RWPE2 (cell line): Measurements from ENCODE around the gene CHAC2.

ENCODE experiments used
- ATAC-seq: fragments of 200-7000 bp; cut with Tn5 transposase; 3 replicates; pipeline ENCODE4 v1.9.1; 2021; ENCODE audit warnings: low read depth
- DNase-seq: peaks from one replicate; pipeline ENCODE4 v3.0.0-alpha.2; 2020; ENCODE audit warnings: low spot score
- H3K27ac ChIP-seq: fragments of 450-650 bp; 2 replicates; pipeline ENCODE4 v1.5.1; 2017; ENCODE audit warnings: mild to moderate bottlenecking; ENCODE audit not compliant: poor library complexity, severe bottlenecking
- H3K27me3 ChIP-seq: fragments of 250-450 bp; sonication (Bioruptor Pico); 2 replicates; pipeline ENCODE4 v1.5.1; 2021; ENCODE audit warnings: mild to moderate bottlenecking, moderate library complexity; ENCODE audit not compliant: insufficient read depth, poor library complexity, severe bottlenecking
- H3K36me3 ChIP-seq: fragments of 250-450 bp; sonication (Bioruptor Pico); 2 replicates; pipeline ENCODE4 v1.5.1; 2020; ENCODE audit warnings: low read depth, mild to moderate bottlenecking, moderate library complexity
- H3K4me1 ChIP-seq: fragments of 250-450 bp; sonication (Bioruptor Pico); 2 replicates; pipeline ENCODE4 v1.5.1; 2021; ENCODE audit warnings: mild to moderate bottlenecking, moderate library complexity; ENCODE audit not compliant: insufficient read depth, poor library complexity, severe bottlenecking
- H3K4me3 ChIP-seq: fragments of 250-450 bp; sonication (Bioruptor Pico); 2 replicates; pipeline ENCODE4 v1.5.1; 2021; ENCODE audit warnings: mild to moderate bottlenecking, moderate library complexity; ENCODE audit not compliant: severe bottlenecking
- H3K9me3 ChIP-seq: fragments of 250-450 bp; sonication (Bioruptor Pico); 2 replicates; pipeline ENCODE4 v1.5.1; 2021; ENCODE audit warnings: mild to moderate bottlenecking, moderate library complexity; ENCODE audit not compliant: severe bottlenecking
- TF ChIP-seq, protein P1 (sequence below): fragments of 450-650 bp; IDR thresholded peaks from one replicate; pipeline ENCODE4 v1.5.1; 2017; ENCODE audit warnings: mild to moderate bottlenecking, moderate library complexity; ENCODE audit not compliant: poor library complexity, severe bottlenecking

The CHAC2 gene

GRCh38 chr2:53729143-53729762 lies 38.4 kb upstream of the CHAC2 start:
- Histone ChIP-seq H3K27ac (no peak overlapping the region), H3K9me3 (no peaks in the 10 kb centered on the region), H3K4me3 (no peak overlapping the region), H3K36me3 (peaks cover 4% of the 10 kb centered on the region; the same call in 1 of the 2 replicates), H3K4me1 (no peaks in the 10 kb centered on the region), H3K27me3 (no peaks in the 10 kb centered on the region)
- DNase-seq (no peak), ATAC-seq (no peak)
- TF ChIP-seq, protein P1, sequence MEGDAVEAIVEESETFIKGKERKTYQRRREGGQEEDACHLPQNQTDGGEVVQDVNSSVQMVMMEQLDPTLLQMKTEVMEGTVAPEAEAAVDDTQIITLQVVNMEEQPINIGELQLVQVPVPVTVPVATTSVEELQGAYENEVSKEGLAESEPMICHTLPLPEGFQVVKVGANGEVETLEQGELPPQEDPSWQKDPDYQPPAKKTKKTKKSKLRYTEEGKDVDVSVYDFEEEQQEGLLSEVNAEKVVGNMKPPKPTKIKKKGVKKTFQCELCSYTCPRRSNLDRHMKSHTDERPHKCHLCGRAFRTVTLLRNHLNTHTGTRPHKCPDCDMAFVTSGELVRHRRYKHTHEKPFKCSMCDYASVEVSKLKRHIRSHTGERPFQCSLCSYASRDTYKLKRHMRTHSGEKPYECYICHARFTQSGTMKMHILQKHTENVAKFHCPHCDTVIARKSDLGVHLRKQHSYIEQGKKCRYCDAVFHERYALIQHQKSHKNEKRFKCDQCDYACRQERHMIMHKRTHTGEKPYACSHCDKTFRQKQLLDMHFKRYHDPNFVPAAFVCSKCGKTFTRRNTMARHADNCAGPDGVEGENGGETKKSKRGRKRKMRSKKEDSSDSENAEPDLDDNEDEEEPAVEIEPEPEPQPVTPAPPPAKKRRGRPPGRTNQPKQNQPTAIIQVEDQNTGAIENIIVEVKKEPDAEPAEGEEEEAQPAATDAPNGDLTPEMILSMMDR = no peak

DNA sequence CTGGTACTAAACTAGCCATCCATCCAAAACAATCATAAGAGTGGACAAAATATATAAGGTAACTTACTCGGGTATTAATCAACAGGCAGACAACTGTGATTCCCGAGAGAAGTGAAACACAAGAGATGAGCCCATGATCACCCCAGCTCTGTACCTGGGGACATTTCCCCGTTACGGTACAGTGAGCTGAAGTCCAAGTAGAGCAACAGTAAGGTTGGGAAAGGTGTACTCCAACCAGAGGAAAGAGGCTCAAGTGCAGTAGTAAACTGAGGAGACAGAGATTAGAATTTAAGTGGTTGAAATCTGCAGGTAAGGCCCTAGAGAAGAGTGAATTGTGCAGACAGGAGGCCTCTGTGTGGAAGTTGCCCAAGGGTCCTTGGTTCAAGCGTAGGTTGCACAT lies 30.5 kb upstream of the CHAC2 start:
- Histone ChIP-seq H3K9me3 (no peaks in the 10 kb centered on the region), H3K27me3 (no peaks in the 10 kb centered on the region), H3K4me3 (no peak overlapping the region), H3K36me3 (no peaks in the 10 kb centered on the region; the same call in 1 of the 2 replicates), H3K27ac (no peak overlapping the region), H3K4me1 (no peaks in the 10 kb centered on the region)
- TF ChIP-seq, protein P1 = no peak
- DNase-seq (no peak), ATAC-seq (no peak)

DNA sequence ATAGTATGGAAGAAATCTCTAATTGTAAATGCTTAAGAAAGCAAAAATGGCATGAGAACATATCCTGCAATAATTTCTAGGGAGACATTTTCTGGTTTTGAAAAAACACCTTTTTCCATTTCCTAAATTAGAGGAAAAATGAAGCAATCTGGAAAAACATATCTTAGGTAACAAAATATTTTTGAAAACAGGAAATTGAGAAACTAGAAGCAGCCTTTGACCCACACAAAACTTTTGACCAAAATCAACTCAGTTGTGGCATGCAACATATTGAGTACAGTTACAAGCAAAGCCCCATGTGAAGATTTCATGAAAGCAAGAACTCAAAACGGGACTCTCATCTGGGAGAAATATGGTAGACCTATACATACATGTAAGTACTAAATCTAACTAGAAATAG lies 28.6 kb upstream of the CHAC2 start:
- no peak for DNase-seq
- Histone ChIP-seq H3K9me3 (no peaks in the 10 kb centered on the region), H3K27me3 (no peaks in the 10 kb centered on the region), H3K4me1 (no peaks in the 10 kb centered on the region), H3K36me3 (no peaks in the 10 kb centered on the region), H3K27ac (no peak overlapping the region), H3K4me3 (no peak overlapping the region)
- TF ChIP-seq, protein P1 = no peak
- ATAC-seq = no peak

DNA sequence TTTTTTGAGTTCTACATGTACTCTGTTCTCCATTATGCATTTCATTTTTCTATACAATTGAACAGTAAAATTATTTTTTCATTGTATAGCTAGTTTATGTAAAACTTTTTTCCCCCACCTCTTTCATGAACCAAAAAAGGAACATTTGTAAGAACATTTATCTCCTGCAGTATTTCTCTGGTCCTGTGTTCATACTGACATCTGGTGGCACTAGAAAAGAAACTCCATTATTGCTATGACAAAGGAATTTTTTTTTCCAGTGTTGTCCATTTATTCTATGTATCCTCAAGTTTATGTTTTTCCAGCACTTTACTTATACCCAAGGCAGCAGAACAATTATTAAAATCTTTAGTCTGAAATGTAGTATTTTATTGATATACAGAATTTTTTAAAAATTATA lies 27.4 kb upstream of the CHAC2 start:
- H3K27ac ChIP-seq = no peak overlapping the region
- TF ChIP-seq, protein P1 = peak; percentile 60
- H3K27me3 ChIP-seq = no peaks in the 10 kb centered on the region
- DNase-seq = no peak
- no peak overlapping the region for H3K4me3 ChIP-seq
- H3K9me3 ChIP-seq = no peaks in the 10 kb centered on the region
- peaks cover 2% of the 10 kb centered on the region; the same call in 1 of the 2 replicates for H3K36me3 ChIP-seq
- H3K4me1 ChIP-seq = no peaks in the 10 kb centered on the region
- no peak for ATAC-seq

DNA sequence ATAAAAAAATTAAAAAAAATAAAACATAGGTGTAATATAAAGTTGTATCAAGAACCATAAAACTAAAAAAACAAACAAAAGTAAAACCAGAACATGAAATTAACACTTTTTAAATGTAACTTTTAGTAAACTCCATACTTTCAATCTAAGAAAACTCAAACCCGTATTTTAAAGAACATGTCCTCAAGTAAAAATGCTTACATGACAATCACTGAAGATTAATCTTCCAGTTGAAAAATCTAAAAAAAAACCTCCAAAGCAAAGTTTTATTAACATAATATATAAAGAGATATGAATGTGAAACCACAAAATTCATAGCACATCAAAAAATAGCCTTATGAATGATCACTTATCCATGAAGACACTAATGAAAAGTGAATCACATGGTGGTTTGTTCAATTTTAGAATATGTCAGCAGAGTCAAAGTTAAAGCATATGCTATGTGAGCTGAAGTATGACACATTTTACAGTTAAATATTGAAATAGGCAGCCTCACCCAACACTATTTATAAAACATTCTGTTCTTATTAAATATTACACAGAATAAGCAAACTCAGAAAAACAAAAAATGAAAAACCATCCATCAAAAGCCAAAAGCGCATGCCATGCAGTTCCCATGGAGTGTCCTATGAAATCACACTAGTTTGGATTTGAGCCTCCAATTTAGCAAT lies 23.1 kb upstream of the CHAC2 start:
- TF ChIP-seq, protein P1 = no peak
- H3K4me3 ChIP-seq = no peak overlapping the region
- no peak for DNase-seq
- no peaks in the 10 kb centered on the region for H3K4me1 ChIP-seq
- H3K27ac ChIP-seq = no peak overlapping the region
- no peaks in the 10 kb centered on the region for H3K9me3 ChIP-seq
- H3K36me3 ChIP-seq = peaks cover 15% of the 10 kb centered on the region
- ATAC-seq = no peak
- no peaks in the 10 kb centered on the region for H3K27me3 ChIP-seq
